T-helper 17 cell (primary cell): ENCODE measurements around the gene PTMS. TPM values are rescaled to one million over a fixed set of nuclear protein-coding genes. Genes with fewer than 3 reads are reported as not detected.

Source experiments
- ATAC-seq: fragments of 150-1000 bp; cut with Tn5 transposase; 2 replicates; pipeline ENCODE4 v1.10.0; 2021; ENCODE audit warnings: mild to moderate bottlenecking, moderate library complexity
- DNase-seq, 3 donors: peaks; one replicate each; pipeline versions ENCODE4 v3.0.0 to v3.0.0-alpha.2; 2020 to 2021
- H3K9me3 ChIP-seq: one replicate; pipeline ENCODE4 v1.7.0; 2013; ENCODE audit warnings: low read length, mild to moderate bottlenecking; ENCODE audit not compliant: control insufficient read depth, poor library complexity, severe bottlenecking
- H3K27ac Mint-ChIP-seq: one replicate; pipeline ENCODE4 v1.8.0; 2022; ENCODE audit warnings: mild to moderate bottlenecking, moderate library complexity, mixed read lengths
- H3K27me3 Mint-ChIP-seq: one replicate; pipeline ENCODE4 v1.8.0; 2022; ENCODE audit warnings: mixed read lengths
- H3K36me3 Mint-ChIP-seq: one replicate; pipeline ENCODE4 v1.8.0; 2022; ENCODE audit warnings: low read depth, mixed read lengths
- H3K4me1 Mint-ChIP-seq: one replicate; pipeline ENCODE4 v1.8.0; 2022; ENCODE audit warnings: mild to moderate bottlenecking, mixed read lengths
- H3K4me3 Mint-ChIP-seq: one replicate; pipeline ENCODE4 v1.8.0; 2022; ENCODE audit warnings: mild to moderate bottlenecking, moderate library complexity, mixed read lengths
- total RNA-seq, 4 donors: library from RNA in 2 of 4; stranded (reverse) in 2 of 4; gene quantifications; one replicate each; pipeline ENCODE4 v1.2.3 and lab custom pipeline; 2022 to 2026

The PTMS gene
- total RNA-seq, 2 donors from 2014 or later: 7.0 to 12.0 TPM

DNA sequence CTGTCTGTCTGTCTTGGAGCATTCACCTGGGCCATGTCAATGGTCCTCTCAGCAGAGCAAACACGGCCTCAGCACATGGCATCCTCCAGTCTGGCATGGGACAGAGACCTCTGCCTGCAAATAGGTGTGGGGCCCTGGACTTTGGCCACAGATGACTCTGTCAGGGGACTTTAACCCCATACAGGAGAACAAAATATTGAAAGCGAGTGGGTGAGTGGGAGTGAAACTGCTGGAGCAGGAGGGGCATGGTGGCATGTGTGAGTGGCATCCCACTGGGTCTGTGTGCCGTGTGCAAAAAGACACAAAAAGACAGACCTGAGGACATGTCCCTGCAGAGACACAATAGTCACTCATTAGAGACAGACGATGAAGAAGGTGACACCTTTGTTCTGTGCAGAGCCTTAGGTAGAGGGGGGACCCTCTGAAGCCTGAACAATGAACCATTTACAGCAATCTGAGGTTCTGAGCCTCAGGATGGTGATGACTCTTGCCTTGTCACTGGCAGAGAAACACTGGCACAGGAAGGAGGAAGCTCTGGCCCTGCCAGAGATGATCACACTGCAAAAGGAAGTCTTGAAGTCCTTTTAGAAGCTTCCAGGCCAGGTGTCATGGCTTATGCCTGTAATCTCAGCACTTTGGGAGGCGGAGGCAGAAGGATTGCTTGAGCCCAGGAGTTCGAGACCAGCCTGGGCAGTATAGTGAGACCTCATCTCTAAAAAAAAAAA lies 13.7 kb downstream of the PTMS start:
- peaks cover 22% of the 10 kb centered on the region for H3K27me3 Mint-ChIP-seq
- ATAC-seq (no peak), DNase-seq (no peak)
- peaks cover 25% of the 10 kb centered on the region for H3K4me1 Mint-ChIP-seq
- H3K36me3 Mint-ChIP-seq: peaks cover 7% of the 10 kb centered on the region
- H3K4me3 Mint-ChIP-seq: peak overlapping the region; percentile 96
- H3K27ac Mint-ChIP-seq: peak overlapping the region; percentile 77
- no peaks in the 10 kb centered on the region for H3K9me3 ChIP-seq

DNA sequence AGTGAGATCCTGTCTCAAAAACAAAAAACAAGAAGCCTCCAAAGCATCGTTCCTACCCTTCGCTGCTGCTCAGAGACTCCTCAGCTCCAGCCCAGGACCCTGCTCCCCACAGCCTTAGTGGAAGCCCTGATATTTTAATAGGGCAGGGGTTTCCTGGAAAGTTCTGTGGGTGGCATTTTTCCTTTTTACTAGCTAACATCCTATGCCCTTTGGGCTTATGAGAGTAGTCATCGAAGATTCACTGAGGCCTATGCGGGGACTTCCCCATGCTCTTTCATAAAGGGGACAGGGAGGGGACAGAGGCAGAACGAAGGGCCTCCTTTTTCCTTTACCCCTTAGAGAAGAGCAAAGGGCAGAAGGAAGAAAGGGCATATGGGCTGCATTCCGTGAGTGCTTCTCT lies 14.4 kb downstream of the PTMS start:
- DNase-seq (no peak), ATAC-seq (no peak)
- H3K9me3 ChIP-seq: no peaks in the 10 kb centered on the region
- Mint-ChIP-seq H3K27me3 (peaks cover 15% of the 10 kb centered on the region), H3K27ac (no peak overlapping the region), H3K4me3 (no peak overlapping the region), H3K4me1 (peaks cover 24% of the 10 kb centered on the region), H3K36me3 (peaks cover 7% of the 10 kb centered on the region)

DNA sequence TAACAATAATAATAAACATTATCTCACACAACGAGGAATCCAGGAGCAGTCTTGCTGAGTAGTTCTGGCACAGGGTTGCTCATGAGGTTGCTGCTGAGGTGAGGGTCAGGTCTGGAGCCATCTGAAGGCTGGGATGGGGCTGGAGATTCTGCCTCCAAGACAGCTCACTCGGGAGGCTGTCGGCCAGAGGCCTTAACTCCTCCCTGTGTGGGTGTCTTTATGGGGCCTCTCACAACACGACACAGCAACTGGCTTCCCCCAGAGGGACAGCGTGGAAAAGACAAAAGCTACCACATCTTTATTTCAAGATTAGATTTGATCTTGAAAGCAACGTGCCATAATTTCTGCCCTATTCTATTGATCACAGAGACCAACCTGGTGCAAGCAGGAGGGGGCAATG lies 16.0 kb downstream of the PTMS start:
- no peak for DNase-seq
- no peak overlapping the region for H3K4me3 Mint-ChIP-seq
- no peaks in the 10 kb centered on the region for H3K9me3 ChIP-seq
- no peak for ATAC-seq
- peak overlapping the region; percentile 65 for H3K27ac Mint-ChIP-seq
- H3K27me3 Mint-ChIP-seq: peaks cover 6% of the 10 kb centered on the region
- peaks cover 4% of the 10 kb centered on the region for H3K36me3 Mint-ChIP-seq
- H3K4me1 Mint-ChIP-seq: peaks cover 36% of the 10 kb centered on the region

DNA sequence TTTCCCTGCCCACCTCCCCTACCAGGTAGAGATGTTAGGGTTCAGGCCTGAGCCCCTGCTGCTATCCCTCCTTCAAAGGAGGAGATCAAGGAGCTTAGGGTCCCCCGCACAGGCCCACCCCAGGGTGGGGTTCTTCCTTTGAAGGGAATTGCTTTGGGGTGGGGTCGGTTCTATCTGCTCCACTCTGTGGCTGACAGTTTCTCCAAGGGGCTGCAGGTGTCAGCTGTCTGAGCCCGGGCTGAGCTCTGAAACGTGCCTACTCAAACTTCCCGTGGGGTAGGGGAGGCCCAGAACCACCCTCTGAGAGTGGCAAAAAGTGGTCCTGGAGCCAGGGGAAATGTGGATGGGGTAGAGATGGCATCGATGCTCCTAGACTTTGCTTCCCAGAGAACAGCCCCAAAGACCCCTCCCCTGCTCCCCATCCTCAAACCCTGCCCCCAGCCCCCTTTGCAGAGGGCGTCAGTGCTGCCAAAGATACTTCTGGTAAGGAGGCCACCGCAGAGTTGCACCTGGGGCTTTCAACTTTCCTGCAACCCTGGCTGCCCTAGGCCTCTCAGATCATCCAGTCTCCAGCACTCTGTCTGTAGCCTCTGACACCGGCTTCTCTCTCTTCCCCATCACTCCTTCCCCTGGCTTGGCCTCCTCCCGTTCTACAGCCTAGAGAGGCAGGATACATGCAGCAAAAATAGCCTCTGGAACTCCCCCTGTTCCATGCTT lies 16.8 kb downstream of the PTMS start:
- ATAC-seq: no peak
- H3K36me3 Mint-ChIP-seq: peaks cover 4% of the 10 kb centered on the region
- DNase-seq: no peak
- no peaks in the 10 kb centered on the region for H3K9me3 ChIP-seq
- H3K4me1 Mint-ChIP-seq: peaks cover 36% of the 10 kb centered on the region
- peaks cover 6% of the 10 kb centered on the region for H3K27me3 Mint-ChIP-seq
- H3K27ac Mint-ChIP-seq: no peak overlapping the region
- H3K4me3 Mint-ChIP-seq: peak overlapping the region; percentile 50

DNA sequence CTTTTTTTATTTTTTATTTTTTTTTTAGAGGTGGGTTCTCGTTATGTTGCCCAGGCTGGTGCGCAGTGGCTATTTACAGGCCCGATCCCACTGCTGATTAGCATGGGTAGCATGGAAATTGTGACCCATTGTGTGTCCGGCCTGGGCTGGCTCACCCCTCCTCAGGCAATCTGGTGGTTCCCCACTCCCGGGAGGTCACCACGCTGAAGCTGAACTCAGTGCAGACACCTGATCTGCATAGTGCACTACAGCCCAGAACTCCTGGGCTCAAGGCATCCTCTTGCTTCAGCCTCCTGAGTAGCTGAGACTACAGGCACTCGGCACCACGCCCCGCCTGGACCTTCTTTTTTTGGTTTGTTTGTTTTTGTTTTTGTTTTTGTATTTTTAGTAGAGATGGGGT lies 17.7 kb downstream of the PTMS start:
- no peak overlapping the region for H3K4me3 Mint-ChIP-seq
- DNase-seq (no peak), ATAC-seq (no peak)

DNA sequence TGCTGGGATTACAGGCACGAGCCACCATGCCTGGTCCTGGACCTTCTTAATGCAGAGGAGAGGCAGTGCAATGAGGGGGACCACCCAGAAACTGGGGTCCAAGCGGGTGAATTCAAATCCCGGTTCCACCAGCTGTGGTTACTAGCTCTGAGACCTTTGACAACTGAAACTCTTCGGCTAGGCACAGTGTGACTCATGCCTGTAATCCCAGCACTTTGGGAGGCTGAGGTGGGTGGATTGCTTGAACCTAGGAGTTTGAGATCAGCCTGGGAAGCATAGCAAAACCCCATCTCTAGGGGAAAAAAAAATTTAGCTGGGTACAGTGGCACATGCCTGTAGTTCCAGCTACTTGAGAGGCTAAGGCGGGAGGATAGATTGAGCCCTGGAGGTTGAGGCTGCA lies 18.1 kb downstream of the PTMS start:
- Mint-ChIP-seq H3K36me3 (no peaks in the 10 kb centered on the region), H3K27ac (peak overlapping the region; percentile 92), H3K27me3 (no peaks in the 10 kb centered on the region), H3K4me1 (peaks cover 35% of the 10 kb centered on the region), H3K4me3 (no peak overlapping the region)
- no peaks in the 10 kb centered on the region for H3K9me3 ChIP-seq
- DNase-seq (no peak), ATAC-seq (no peak)

More for the DNA sequence above, 17.7 kb downstream of the PTMS start:
- Mint-ChIP-seq H3K4me1 (peaks cover 34% of the 10 kb centered on the region), H3K27me3 (peaks cover 1% of the 10 kb centered on the region), H3K27ac (peak overlapping the region; percentile 29), H3K36me3 (no peaks in the 10 kb centered on the region)
- no peaks in the 10 kb centered on the region for H3K9me3 ChIP-seq

DNA sequence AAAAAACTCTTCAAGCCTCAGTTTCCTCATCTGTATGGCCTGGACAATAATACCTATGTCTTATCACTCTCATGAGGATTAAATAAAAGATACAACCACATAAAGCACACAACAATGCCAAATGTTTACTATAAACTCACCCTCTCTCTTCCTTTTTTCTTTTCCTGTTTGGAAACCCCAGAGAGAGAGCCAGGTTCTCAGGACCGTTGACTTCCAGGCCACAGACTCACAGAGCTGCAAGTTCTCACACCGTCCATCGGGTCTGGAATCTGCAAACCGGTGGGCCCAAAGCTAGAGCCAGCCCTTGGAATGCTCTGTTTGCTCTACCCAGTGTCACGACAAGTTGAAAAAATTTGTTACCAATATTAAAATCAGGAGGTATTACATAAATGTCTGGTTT lies 18.6 kb downstream of the PTMS start:
- Mint-ChIP-seq H3K36me3 (peaks cover 1% of the 10 kb centered on the region), H3K27ac (peak overlapping the region; percentile 92)
- DNase-seq: no peak

DNA sequence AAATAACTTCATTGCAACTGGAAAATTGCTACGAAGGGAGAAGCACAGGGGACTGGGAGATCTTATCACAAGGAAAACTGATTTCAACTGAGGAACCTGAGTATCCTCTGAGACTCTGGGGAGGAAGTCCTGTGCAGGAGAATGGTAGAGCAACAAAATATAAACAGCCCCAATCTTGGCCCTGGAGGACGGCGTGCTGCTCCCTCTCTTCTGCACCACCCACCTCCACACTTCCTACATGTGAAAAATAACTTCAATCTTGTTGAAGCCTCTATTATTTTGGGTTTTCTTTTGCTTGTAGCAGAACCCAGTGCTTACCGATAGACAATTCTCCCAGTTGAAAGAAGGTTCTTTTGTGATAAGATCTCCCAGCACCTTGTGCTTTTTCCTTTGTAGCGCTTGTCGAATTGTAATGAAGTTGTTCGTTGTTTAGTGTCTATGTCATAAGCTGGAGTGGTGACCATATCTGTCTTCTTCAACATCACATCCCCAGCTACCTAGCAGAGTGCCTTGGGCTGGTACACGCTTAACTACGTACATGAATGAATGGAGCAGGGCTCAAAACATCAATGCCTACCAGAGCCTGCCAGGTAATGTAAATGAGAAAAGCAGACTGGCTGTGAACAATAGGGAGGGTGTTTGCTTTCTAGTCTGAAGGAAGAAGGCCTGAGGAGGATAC lies 20.4 kb downstream of the PTMS start:
- Mint-ChIP-seq H3K4me1 (peaks cover 41% of the 10 kb centered on the region), H3K27me3 (no peaks in the 10 kb centered on the region), H3K36me3 (peaks cover 2% of the 10 kb centered on the region), H3K27ac (peak overlapping the region; percentile 92), H3K4me3 (peak overlapping the region; percentile 87)
- DNase-seq: no peak
- peak; percentile 55 for ATAC-seq
- H3K9me3 ChIP-seq: no peaks in the 10 kb centered on the region

More for the DNA sequence above, 18.6 kb downstream of the PTMS start:
- no peak for ATAC-seq
- H3K27me3 Mint-ChIP-seq: no peaks in the 10 kb centered on the region
- no peak overlapping the region for H3K4me3 Mint-ChIP-seq
- peaks cover 38% of the 10 kb centered on the region for H3K4me1 Mint-ChIP-seq
- H3K9me3 ChIP-seq: no peaks in the 10 kb centered on the region

DNA sequence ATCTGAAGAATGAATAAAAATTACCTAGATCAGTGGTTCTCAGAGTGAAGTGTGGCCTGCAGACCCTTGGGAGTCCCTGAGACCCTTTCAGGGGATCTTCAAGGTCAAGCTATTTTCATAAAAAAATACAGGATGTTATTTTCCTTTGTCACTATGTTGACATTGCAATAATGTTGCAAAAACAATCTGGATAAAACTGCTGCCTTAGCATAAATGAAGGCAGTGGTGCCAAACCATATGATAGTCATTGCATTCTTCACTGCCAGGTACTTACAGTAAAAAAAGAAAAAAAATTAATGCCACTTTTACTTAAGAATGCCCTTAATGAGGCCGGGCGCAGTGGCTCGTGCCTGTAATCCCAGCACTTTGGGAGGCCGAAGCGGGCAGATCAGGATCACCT lies 21.1 kb downstream of the PTMS start:
- Mint-ChIP-seq H3K4me1 (peaks cover 49% of the 10 kb centered on the region), H3K4me3 (peak overlapping the region; percentile 87), H3K27ac (peak overlapping the region; percentile 92), H3K36me3 (peaks cover 2% of the 10 kb centered on the region), H3K27me3 (no peaks in the 10 kb centered on the region)
- ATAC-seq: no peak
- H3K9me3 ChIP-seq: no peaks in the 10 kb centered on the region
- no peak for DNase-seq

DNA sequence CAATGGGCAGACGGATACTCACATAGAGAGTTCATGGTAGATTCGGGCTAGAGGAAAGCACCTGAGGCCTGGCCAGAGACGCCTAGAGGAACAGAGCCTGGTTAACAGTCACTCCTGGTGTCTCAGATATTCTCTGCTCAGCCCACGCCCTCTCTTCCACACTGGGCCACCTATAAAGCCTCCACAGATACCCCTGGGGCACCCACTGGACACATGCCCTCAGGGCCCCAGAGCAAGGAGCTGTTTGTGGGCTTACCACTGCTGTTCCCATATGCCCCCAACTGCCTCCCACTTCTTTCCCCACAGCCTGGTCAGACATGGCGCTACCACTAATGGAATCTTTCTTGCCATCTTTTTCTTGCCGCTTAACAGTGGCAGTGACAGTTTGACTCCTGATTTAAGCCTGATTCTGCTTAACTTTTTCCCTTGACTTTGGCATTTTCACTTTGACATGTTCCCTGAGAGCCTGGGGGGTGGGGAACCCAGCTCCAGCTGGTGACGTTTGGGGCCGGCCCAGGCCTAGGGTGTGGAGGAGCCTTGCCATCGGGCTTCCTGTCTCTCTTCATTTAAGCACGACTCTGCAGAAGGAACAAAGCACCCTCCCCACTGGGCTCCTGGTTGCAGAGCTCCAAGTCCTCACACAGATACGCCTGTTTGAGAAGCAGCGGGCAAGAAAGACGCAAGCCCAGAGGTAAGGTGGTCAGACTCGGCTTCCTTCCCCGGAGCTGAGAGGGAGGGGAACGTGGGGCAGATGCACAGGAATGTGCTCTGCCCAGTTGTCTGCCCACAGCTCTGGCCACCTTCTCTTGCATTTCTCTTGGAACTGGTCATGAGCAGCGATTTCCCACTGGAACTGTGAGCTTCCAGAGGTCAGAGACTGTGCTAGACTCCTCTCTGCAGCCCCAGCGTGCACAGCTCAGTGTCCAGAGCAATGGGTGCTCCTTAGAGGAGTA lies 23.1 kb downstream of the PTMS start, which contains the start of gene CD4:
Gene CD4, plus strand, starts transcription at position 557 of the 953 bp plus-strand sequence. CDS start 10,611 bp downstream, outside the sequence.
- H3K4me1 Mint-ChIP-seq: peaks cover 56% of the 10 kb centered on the region
- H3K36me3 Mint-ChIP-seq: peaks cover 8% of the 10 kb centered on the region
- no peaks in the 10 kb centered on the region for H3K27me3 Mint-ChIP-seq
- DNase-seq: peak; percentile 41 to 50 (median 48)
- peak within 1 kb of the TSS; percentile 99 for H3K27ac Mint-ChIP-seq
- peak; percentile 62 for ATAC-seq
- no peaks in the 10 kb centered on the region for H3K9me3 ChIP-seq
- peak within 1 kb of the TSS; percentile 100 for H3K4me3 Mint-ChIP-seq

DNA sequence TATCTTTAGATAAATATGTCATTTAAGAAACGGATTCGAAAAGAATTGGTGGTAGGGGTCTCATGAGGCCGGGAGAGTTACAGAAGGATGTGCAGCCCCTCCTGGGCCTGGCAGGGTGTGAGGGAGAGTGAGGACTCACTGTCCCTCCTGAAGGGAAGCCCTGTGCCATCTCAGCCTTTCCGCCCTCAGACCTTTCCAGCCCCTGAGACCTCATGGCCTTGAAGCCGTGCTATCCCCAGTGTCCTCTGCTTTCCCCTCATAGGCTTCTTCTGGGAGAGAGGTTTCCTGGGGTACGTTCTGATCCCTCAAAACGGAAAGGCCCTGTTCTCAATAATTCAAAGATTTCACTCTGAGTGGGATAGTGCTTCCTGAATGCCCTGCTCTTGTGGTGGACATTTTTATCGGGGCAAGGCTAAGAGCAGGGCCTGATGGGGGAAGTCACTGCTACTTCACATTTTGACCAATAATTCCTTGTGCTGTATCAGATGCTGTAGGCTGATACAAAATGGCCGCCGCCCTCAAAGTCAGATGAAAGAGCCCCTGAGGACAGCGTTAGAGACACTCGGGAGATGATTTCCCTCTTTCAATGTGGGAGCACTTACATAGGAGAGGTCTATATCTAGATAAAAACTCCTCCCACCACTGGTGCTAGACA lies 24.5 kb downstream of the PTMS start:
- H3K9me3 ChIP-seq: no peaks in the 10 kb centered on the region
- Mint-ChIP-seq H3K27me3 (no peaks in the 10 kb centered on the region), H3K4me3 (peak overlapping the region; percentile 100), H3K4me1 (peaks cover 59% of the 10 kb centered on the region), H3K36me3 (peaks cover 15% of the 10 kb centered on the region), H3K27ac (peak overlapping the region; percentile 99)
- peak; percentile 58 for ATAC-seq
- DNase-seq: peak in 2 of 3 donors; percentile 26 to 30

DNA sequence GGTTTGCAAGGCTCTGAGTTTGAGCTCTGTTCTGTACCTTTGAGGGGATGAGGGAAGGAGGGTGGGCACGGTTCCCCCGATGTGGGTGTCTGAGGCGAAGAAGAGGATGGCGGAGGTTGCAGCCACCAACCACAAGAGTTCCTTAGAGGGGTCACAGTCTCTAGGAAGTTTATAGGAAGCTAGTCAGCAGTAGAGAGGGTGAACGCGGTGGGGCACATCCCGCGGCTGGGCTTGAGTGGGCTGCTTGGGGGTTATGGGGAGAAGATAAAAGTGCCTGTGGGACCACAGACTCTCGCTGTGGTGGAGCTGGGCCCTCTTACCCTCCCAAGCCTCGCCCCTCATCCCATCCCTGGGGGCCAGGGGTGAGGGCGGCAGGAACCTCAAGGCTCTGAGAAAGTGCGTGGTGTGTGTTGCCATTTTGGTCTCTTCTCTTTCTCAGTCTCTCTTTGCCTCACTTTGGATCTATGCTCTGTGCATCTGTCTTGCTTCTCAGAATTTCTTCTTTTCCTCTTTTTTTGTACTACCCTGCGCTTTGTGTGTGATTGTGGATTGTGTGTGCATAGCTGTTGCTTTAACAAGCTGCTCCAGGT lies 25.9 kb downstream of the PTMS start:
- peak overlapping the region; percentile 99 for H3K27ac Mint-ChIP-seq
- peak overlapping the region; percentile 100 for H3K4me3 Mint-ChIP-seq
- H3K9me3 ChIP-seq: no peaks in the 10 kb centered on the region
- H3K4me1 Mint-ChIP-seq: peaks cover 59% of the 10 kb centered on the region
- DNase-seq: no peak
- ATAC-seq: peak; percentile 14
- H3K36me3 Mint-ChIP-seq: peaks cover 15% of the 10 kb centered on the region
- H3K27me3 Mint-ChIP-seq: no peaks in the 10 kb centered on the region
